Activated CD8-positive, alpha-beta memory T cell treated with anti-CD3 and anti-CD28 coated beads for 24 hours (primary cell): Measurements from ENCODE around the gene ARHGEF16.

Source experiments
- DNase-seq: peaks from one replicate; pipeline ENCODE4 v3.0.0-alpha.2; 2020

The ARHGEF16 gene

GRCh38 chr1:3423245-3423829 is 31.1 kb upstream of the ARHGEF16 start:
- DNase-seq = no peak

DNA sequence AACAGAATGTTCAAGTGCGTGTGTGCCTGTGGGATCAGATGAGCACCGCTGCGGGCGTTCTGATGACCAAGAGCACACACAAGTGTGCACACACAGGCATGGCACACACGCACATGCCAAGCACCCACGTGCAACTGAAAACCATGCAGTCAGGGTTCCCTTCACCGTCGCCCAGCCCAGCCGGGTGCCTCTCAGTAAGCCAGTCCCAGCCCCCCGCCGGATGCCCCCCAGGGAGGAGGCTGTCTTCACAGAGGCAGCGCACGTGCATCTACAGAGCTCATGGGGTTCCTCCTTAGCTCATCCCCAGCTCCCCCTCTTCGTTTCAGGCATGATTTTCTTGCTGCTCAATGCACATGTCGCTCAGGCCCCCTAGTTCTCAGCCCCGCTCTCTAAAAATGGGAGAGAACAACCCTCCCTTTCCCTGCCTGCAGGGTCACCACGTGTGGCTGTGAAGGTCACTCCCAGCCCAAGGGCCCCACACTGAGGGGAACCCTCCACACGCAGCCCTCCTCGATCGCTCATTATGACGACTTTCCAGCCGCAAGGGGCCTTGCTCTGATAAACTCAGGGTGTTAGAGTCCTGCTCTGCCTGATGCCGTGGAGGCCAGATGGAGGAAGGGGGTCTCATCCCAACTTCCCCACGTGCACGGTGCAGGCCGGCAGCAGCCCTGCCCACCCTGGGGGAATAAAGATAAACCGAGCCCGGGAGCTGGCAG is 30.4 kb upstream of the ARHGEF16 start:
- no peak for DNase-seq

DNA sequence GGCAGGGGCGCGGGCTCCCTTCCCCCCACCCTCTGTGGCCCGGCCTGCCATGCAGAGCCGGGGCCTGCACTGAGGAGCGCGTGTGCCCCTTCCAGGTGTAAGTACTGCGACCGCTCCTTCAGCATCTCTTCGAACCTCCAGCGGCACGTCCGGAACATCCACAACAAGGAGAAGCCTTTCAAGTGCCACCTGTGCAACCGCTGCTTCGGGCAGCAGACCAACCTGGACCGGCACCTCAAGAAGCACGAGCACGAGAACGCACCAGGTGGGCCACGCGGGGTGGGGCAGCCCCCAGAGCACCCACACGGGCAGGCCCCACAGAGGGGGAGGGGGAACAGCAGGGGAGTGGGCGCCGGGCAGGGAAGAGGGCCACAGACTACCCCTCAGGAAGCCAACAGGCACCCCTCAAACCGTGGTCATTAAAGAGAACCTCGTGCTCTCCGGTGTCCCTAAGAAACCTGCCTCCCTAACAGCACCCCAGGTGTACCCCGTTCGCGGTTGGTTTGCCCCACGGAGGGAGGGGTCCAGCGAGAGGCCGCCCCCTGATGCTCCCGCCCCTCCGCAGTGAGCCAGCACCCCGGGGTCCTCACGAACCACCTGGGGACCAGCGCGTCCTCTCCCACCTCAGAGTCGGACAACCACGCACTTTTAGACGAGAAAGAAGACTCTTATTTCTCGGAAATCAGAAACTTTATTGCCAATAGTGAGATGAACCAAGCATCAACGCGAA is 28.8 kb upstream of the ARHGEF16 start:
- no peak for DNase-seq

GRCh38 chr1:3426956-3427535 is 27.4 kb upstream of the ARHGEF16 start:
- no peak for DNase-seq

DNA sequence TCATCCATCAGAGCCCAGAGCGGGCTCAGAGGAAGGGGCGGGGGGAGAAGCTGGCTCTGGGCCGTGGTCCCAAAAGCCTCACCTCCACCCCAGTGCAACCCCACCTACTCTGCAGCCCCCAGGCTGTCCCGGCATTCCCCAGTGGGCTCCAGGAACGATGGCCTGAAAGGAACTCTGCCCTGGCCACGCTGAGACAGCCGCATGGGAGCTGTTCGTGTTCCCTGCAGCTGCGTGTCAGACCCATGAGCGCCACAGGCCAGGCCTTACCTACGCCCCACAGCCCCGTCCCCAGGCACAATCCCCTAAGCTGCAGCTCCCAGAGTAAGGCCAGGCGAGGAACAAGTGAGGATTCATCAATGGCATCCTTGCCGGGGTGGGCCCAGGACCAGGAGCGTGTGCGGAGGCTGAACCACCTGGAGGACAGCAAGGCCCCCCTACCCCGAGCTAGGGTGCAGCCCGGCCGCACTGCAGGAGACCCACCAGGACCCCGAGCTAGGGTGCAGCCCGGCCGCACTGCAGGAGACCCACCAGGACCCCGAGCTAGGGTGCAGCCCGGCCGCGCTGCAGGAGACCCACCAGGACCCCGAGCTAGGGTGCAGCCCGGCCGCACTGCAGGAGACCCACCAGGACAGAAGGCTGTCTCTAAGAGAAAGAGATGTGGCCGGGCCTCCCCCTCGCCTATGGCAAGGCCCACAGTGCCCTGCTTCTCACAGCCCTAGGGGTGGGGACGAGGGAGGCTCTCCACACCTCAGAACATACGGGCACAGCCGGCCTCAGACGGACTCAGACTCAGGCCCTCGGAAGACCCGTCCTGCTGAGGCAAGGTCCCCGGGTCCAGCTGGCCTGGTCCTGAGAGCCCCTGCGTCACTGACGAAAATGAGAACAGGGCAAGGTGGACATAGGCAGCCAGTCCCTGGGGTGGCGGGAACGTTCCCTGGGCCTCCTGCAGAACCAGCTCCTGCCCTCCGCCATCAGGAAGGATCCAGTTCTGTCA is 26.5 kb upstream of the ARHGEF16 start:
- DNase-seq = no peak

DNA sequence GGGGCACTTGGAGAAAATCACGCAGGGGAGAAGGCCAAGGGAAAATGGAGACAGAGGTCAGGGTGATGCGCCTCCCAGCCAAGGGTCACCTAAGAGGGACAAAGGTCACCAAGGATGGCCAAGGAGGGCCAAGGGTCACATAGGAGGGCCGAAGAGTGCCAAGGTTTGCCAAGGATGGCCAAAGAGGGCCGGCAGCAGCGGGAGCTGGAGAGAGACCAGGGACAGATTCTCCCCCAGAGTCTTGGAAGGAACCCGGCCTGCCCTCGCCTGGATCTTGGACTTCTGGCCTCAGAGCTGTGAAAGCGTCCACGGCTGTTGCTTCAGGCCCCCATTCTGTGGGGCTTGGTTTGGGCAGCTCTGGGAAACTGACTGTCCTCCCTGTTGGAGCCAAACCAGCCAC is 25.6 kb upstream of the ARHGEF16 start:
- DNase-seq = no peak

GRCh38 chr1:3429320-3429719 is 25.1 kb upstream of the ARHGEF16 start:
- DNase-seq = no peak

- no peak for DNase-seq
These were observed 24.7 kb upstream of the ARHGEF16 start for GRCh38 chr1:3429766-3430165.

GRCh38 chr1:3430406-3430805 is 24.1 kb upstream of the ARHGEF16 start:
- DNase-seq = no peak

DNA sequence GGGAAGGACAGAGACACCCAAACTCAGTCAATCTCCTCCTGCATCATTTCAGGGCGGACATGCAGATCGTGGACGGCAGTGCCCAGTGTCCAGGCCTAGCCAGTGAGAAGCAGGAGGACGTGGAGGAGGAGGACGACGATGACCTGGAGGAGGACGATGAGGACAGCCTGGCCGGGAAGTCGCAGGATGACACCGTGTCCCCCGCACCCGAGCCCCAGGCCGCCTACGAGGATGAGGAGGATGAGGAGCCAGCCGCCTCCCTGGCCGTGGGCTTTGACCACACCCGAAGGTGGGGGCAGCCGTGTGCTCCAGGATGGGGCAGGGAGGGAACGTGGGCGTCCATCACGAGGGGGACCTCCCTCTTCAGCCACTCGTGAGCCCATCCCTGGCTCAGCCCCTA is 23.6 kb upstream of the ARHGEF16 start:
- DNase-seq = no peak

DNA sequence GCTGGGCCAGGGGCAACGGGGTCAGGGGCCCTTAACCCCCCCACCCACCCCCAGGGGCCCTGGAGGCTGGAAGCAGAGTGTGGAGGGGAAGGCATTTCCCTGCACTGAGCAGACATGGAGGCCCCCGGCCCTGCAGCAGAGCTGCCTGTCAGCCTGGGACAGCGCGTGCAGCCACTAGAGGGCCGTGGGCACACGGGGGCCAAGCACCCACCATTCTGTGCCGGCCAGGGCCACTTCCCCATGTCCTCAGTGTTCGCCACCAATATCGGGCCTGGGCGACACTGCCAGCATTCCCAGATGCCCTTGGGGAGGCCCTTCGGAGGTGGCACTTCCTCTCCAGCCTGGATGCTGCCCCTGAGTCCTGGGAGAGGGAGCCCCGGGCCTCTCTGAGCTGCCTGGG is 23.2 kb upstream of the ARHGEF16 start:
- DNase-seq = no peak

DNA sequence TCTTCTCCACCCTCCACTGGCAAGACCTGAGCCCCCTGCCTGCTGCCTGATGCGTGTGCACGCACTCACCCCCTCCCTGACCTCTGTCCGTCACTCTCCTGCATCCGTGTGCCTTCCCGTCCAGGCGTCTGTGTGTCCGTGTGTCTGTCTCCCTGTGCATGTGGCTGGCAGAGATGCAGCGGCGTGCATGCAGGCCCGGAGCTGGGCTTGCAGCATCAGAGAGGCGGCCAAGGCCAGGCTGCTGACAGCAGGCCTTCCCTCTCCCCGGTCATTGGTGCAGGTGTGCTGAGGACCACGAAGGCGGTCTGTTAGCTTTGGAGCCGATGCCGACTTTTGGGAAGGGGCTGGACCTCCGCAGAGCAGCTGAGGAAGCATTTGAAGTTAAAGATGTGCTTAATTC is 22.8 kb upstream of the ARHGEF16 start:
- DNase-seq = no peak

DNA sequence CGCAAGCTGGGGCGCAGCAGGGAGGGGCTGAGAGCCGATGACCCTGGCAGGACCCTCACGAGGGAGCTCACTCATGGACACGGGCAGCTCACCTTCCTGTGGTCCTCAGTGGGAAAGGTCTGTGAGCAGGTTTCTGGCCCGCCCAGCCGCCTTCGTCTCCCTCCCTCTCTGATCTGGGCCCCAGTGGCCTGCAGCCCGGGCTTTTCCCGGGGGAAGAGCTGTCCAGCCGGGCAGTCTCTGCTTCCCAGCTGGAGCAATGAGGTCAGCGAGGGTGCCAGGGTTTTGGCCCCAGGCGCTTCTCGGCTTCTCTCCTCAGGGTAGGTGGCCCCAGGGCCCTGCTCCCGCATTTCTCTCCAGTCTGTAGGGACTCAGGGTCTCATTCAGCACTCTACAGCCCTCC is 22.2 kb upstream of the ARHGEF16 start:
- no peak for DNase-seq

DNA sequence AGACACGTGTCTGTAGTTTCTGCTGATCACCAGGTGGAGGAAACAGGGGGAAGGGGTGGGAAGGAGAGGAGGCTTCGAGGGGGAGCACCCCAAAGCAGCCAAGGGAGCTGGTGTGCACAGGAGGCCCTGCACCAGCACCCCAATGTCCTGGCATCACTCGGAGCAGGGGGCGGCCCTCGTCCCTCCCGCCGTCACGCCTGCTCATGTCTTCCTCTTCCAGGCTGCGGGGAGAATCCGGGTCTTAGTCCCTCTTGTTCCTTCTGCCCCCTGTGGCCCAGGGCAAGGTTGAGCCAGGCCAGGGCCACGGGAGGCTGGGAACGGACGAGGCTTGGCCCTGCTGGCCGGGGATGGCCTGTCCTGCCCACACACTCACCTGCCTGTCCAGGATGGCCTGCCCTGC is 21.4 kb upstream of the ARHGEF16 start:
- no peak for DNase-seq

GRCh38 chr1:3433596-3434320 is 20.7 kb upstream of the ARHGEF16 start:
- no peak for DNase-seq

DNA sequence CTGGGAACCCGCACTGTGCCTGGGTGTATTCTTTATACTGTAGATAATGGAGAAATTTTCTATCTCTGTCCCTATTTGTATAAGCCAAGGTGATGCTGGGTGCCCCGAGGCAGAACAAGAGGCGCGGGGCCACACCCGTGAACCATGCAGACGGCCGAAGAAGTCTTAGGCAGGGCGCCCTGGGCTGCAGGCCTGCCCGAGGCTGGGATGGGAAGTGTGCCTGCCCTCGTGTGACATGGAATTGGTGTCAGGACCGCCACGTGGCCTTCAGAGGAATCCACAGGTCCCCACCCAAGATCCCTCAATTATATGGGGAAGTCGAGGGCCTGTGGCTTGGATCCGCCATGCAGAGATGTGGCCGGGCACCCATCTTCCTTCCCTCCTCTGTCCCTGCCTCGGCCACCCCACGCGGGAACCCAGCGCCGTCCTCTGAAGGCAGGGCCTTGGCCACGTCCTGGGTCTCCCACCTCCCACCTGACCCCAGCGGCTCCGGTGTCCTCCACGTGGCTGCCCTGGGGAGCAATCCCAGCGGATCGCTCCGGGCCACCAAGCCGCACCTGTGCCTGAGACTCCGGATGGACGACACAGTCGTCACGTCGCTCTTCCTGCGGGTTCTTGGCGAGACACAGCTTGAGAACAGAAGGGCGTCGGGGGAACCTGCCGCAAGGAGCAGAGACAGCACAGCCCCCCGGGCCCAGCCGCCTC is 19.9 kb upstream of the ARHGEF16 start:
- DNase-seq = no peak

DNA sequence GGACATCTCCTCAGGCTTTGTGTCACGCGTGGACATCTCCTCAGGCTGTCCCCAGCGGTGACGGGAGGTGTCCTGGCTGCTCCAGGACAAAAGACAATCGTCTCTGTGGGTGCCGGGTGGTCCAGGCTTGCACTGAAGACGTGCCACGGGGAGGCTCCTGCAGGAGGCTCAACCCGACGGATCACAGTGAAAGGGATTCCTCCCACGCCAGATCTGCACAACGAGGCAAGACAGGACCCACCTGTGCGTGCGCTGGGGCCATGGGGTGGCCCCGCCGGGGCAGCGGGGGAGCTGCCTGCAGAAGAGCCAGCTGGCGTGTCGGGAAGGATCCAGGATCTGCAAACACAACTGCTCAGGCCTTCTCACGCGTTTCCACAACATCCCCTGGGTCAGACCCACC is 18.8 kb upstream of the ARHGEF16 start:
- no peak for DNase-seq

GRCh38 chr1:3436451-3436850 is 18.0 kb upstream of the ARHGEF16 start:
- DNase-seq = no peak

GRCh38 chr1:3436901-3437300 is 17.6 kb upstream of the ARHGEF16 start:
- no peak for DNase-seq

- no peak for DNase-seq
These were observed 15.7 kb upstream of the ARHGEF16 start for GRCh38 chr1:3438661-3439180.
